ENCODE data around the gene POLE. TPM values are rescaled to one million over a fixed set of nuclear protein-coding genes. Genes with fewer than 3 reads are reported as not detected.

POLE gene
- total and polyA plus RNA-seq, 9 of the 15 experiments (the other 6 are each of a cell fraction or from before 2014, with no cell fraction given): 2.4 to 154 (median 49.6) TPM

- TF ChIP-seq NFIC (IDR thresholded peaks at IDR 0.05) (peak; percentile 42; the same call in 1 of the 2 replicates), MAZ (CRISPR knock-in tag; conservative IDR thresholded peaks at IDR 0.05 in 1 of 2, IDR thresholded peaks at IDR 0.05 in 1 of 2) (peak; percentile 86 to 92), PRPF4 (IDR thresholded peaks at IDR 0.05; ENCODE audit: insufficient read depth, low read depth, low read length, poor library complexity, severe bottlenecking) (peak; percentile 84), ZBTB9 (CRISPR knock-in tag; IDR thresholded peaks at IDR 0.05) (no peak), NONO (IDR thresholded peaks at IDR 0.05; ENCODE audit: low read depth in 2 of 2, low read length in 1 of 2) (peak; percentile 62 to 80), ID3 (CRISPR knock-in tag; IDR thresholded peaks at IDR 0.05) (no peak), ID3 (tag; IDR thresholded peaks at IDR 0.05) (peak; percentile 65; the same call in 1 of the 2 replicates), ZBTB40 (IDR thresholded peaks at IDR 0.05) (0 out of 2 replicates have a peak, but pooled peaks have one; percentile 34), ZBTB40 (CRISPR knock-in tag; IDR thresholded peaks at IDR 0.05) (no peak), GABPB1 (CRISPR knock-in tag; IDR thresholded peaks at IDR 0.05) (peak; percentile 63; the same call in 1 of the 2 replicates), THRB (CRISPR knock-in tag; conservative IDR thresholded peaks at IDR 0.05) (no peak), HNRNPL (IDR thresholded peaks at IDR 0.05; ENCODE audit: low read depth, low read length) (0 out of 2 replicates have a peak, but pooled peaks have one; percentile 21)
Observed at GRCh38 chr12:132687211-132688164, at the start of gene POLE, which contains the start of gene PXMP2 (continued).
